HG03045 (cell line): ENCODE results near the gene CTIF.

Experiments
- ATAC-seq: cut with Tn5 transposase; IDR thresholded peaks from one replicate; pipeline ENCODE4 v1.9.1; 2021; ENCODE audit warnings: mild to moderate bottlenecking, moderate library complexity; ENCODE audit not compliant: unreplicated experiment

Gene CTIF

GRCh38 chr18:48599391-48599790 lies 60.6 kb downstream of the CTIF start:
- no peak for ATAC-seq

GRCh38 chr18:48600046-48600445 lies 61.2 kb downstream of the CTIF start:
- ATAC-seq: no peak

- ATAC-seq: no peak
These were observed 61.7 kb downstream of the CTIF start for GRCh38 chr18:48600456-48601090.

GRCh38 chr18:48601343-48601742 lies 62.5 kb downstream of the CTIF start:
- ATAC-seq: no peak

GRCh38 chr18:48602759-48603390 lies 64.0 kb downstream of the CTIF start:
- ATAC-seq: no peak

- ATAC-seq: no peak
These were observed 66.6 kb downstream of the CTIF start for GRCh38 chr18:48605408-48605845.

- no peak for ATAC-seq
These were observed 68.5 kb downstream of the CTIF start for GRCh38 chr18:48607056-48607984.

- ATAC-seq: no peak
These were observed 69.8 kb downstream of the CTIF start for GRCh38 chr18:48608581-48608980.

- no peak for ATAC-seq
These were observed 70.3 kb downstream of the CTIF start for GRCh38 chr18:48609114-48609513.

GRCh38 chr18:48609820-48610815 lies 71.3 kb downstream of the CTIF start:
- no peak for ATAC-seq

GRCh38 chr18:48611203-48611602 lies 72.4 kb downstream of the CTIF start:
- ATAC-seq: no peak

- no peak for ATAC-seq
These were observed 73.1 kb downstream of the CTIF start for GRCh38 chr18:48611785-48612480.

GRCh38 chr18:48612511-48612910 lies 73.7 kb downstream of the CTIF start:
- no peak for ATAC-seq

- no peak for ATAC-seq
These were observed 74.1 kb downstream of the CTIF start for GRCh38 chr18:48612917-48613316.

- ATAC-seq: no peak
These were observed 75.0 kb downstream of the CTIF start for GRCh38 chr18:48613589-48614404.

- no peak for ATAC-seq
These were observed 77.0 kb downstream of the CTIF start for GRCh38 chr18:48615566-48616401.

- no peak for ATAC-seq
These were observed 77.8 kb downstream of the CTIF start for GRCh38 chr18:48616484-48617255.
